Pancreas (tissue), 10 donors: ENCODE measurements around the gene DHRS13. TPM values are rescaled to one million over a fixed set of nuclear protein-coding genes. Genes with fewer than 3 reads are reported as not detected.
A peak's percentile ranks its signal among the peaks of the same experiment; 100 is the strongest.

Experiments
- ATAC-seq, 4 donors: fragments of 200-7000 bp; cut with Tn5 transposase; one replicate each; pipeline versions ENCODE4 v1.8.0 to v1.9.1; 2020; ENCODE audit warnings: mild to moderate bottlenecking in 4 of 4, moderate library complexity in 4 of 4
- DNase-seq, 6 donors: peaks; one replicate each; pipeline ENCODE4 v3.0.0-alpha.2; 2020
- FAIRE-seq: peaks from 2 replicates; lab custom pipeline; 2012; peaks lifted over from hg19 to GRCh38; lab: Jason Lieb, UNC
- H3K27ac ChIP-seq, 4 donors: fragments of 200-600 bp; sonication (generic); 1 replicate in 3 of 4; 2 replicates in 1 of 4; pipeline versions ENCODE4 v1.5.0 to v1.8.0; 2020
- H3K27me3 ChIP-seq, 4 donors: fragments of 200-600 bp; one replicate each; pipeline ENCODE4 v1.8.0; 2021
- H3K36me3 ChIP-seq, 3 donors: fragments of 200-600 bp; sonication (generic) in 1 of 3; one replicate each; pipeline versions ENCODE4 v1.5.0 to v1.8.0; 2020 to 2021
- H3K4me1 ChIP-seq, 3 donors: fragments of 200-600 bp; one replicate each; pipeline ENCODE4 v1.8.0; 2021
- H3K4me3 ChIP-seq, 4 donors: fragments of 200-600 bp; sonication (generic) in 2 of 4; one replicate each; pipeline versions ENCODE4 v1.5.0 to v1.8.0; 2020 to 2021
- H3K9me3 ChIP-seq, 4 donors: fragments of 200-600 bp; one replicate each; pipeline ENCODE4 v1.8.0; 2021
- CTCF ChIP-seq, 4 donors: fragments of 200-600 bp; sonication (generic) in 3 of 4; IDR thresholded peaks; one replicate each; pipeline versions ENCODE4 v1.5.0 to v1.8.0; 2021; ENCODE audit warnings: antibody characterized with exemption in 4 of 4
- WGBS, 2 donors: extraction: QIAGEN DNeasy Blood & Tissue Kit; methylation state at CpG; one replicate each; pipeline ENCODE4 v1.1.7; 2013; 5-methylcytosine and 5-hydroxymethylcytosine counted together
- intact Hi-C, 3 donors: fragments of 100-400 bp; cut with DNase I; formaldehyde crosslinking; loops; one replicate each; pipeline versions ENCODE4 v1.11.1 to v1.14.2; 2022
- polyA plus RNA-seq, 2 donors: library from polyadenylated mRNA; stranded (reverse); fragments of 200-250 nt; gene quantifications; one replicate each; pipeline ENCODE4 v1.2.3, GENCODE V29; 2013
- total RNA-seq, 6 donors: library from RNA; stranded (reverse); fragmentation: NEBNext Ultra II Directional in 4 of 6; extraction: Animal tissue kit (Norgen Biotek cat#: 25700) in 4 of 6; gene quantifications; one replicate each; pipeline versions ENCODE4 v1.2.1 to v1.2.4, GENCODE V29; 2021 to 2023
- donor health status: healthy with polysubstance abuse.
- donor health status: DM: no; HTN: no; CAD: no; lungs with moderate emphysema.
- donor health status: DM: no; HTN: no; CAD: no.
- donor health status: control.
- donor health status: control.
- donor health status: Bipolar disorder and iron deficiency.
- donor health status: DM: yes; HTN: yes; CAD: no.
- donor health status: DM: no; HTN: no; CAD: no.
- donor health status: DM: no; HTN: no; CAD: no.
- donor health status: DM: yes; HTN: yes; CAD: no.

The DHRS13 gene
- total and polyA plus RNA-seq, 8 donors = 2.6 to 9.8 (median 5.5) TPM

DNA sequence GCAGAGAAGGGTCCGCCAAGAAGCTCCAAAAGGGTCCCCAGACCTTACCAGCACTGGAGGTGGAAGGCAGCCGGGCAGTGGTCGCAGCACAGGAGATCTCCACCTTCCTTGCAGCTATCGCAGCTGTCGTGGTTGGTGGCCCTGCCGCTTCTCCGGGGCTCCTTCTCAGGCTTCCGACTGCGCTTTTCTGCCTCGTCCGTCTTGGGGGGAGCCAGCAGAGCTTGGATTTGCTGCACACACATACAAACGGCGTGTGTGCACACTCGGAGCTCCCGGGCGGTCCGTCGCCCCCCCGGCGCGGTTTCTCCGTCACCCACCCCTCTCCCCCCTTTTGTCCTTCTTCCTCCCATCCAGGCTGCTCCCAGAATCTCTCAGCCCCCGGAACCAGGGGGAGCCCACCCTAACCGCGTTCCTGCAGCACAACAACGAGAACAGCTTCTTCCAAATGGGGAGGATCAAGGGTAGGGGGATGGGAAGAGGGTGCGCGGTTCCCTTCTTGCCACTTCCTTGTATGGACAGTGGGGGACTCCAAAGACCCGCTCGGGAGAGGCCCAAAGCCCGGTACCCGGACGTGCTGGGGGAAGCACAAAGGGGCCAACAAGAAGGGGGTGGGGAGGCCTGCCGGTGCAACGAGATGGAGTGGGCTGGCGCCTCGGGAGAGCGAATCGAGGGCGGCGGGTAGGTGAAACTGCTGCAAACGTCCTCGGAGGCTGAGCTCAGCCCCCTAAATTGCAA lies 47.3 kb upstream of the DHRS13 start:
- H3K27ac ChIP-seq = peak overlapping the region; percentile 84 to 94 (median 89)
- FAIRE-seq = no peak
- DNase-seq = peak; percentile 65 to 90 (median 74)
- peak overlapping the region; percentile 67 to 94 (median 84) for H3K4me3 ChIP-seq
- intact Hi-C loops = no loop called here
- peak in 2 of 4 donors; percentile 0 to 1 for ATAC-seq
- H3K36me3 ChIP-seq = no peaks in the 10 kb centered on the region
- H3K4me1 ChIP-seq = peaks cover 9 to 36% (median 24%) of the 10 kb centered on the region in 3 donors
- no peaks in the 10 kb centered on the region for H3K9me3 ChIP-seq
- TF ChIP-seq CTCF (IDR thresholded peaks at IDR 0.05) = no peak
- 0 to 1% methylated on average over 42 to 43 of the region's 43 CpGs for WGBS, 2 donors
- H3K27me3 ChIP-seq = no peaks in the 10 kb centered on the region

GRCh38 chr17:28949185-28950016 lies 46.5 kb upstream of the DHRS13 start:
- Histone ChIP-seq H3K4me1 (peaks cover 9 to 40% (median 30%) of the 10 kb centered on the region in 3 donors), H3K4me3 (peak overlapping the region; percentile 67 to 94 (median 84)), H3K27me3 (no peaks in the 10 kb centered on the region), H3K27ac (peak overlapping the region; percentile 84 to 94 (median 89)), H3K9me3 (no peaks in the 10 kb centered on the region), H3K36me3 (no peaks in the 10 kb centered on the region)
- no peak for FAIRE-seq
- intact Hi-C loops = no loop called here
- 0 to 1% methylated on average over 48 to 61 of the region's 61 CpGs for WGBS, 2 donors
- no peak for TF ChIP-seq CTCF (IDR thresholded peaks at IDR 0.05)
- DNase-seq = peak; percentile 60 to 90 (median 78)
- peak; percentile 11 to 34 (median 25) for ATAC-seq

DNA sequence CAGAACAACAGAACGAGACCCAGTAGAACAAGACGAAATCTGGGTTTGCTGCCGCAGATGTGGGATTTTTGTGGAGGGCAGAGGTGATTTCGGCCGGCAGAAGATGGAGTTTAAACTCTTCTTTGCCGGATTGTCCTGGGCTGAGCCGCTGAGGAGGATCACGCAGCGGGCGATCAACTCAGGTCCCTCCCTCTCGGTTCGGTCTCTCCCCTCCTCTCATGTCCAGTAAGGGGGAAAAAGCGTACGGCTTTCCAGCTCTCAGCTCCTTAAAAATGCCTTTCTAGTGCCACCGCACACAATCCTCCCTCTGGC lies 46.0 kb upstream of the DHRS13 start:
- Histone ChIP-seq H3K4me3 (peak overlapping the region; percentile 67 to 94 (median 84)), H3K9me3 (no peaks in the 10 kb centered on the region), H3K27ac (peak overlapping the region; percentile 84 to 94 (median 89)), H3K27me3 (no peaks in the 10 kb centered on the region), H3K36me3 (no peaks in the 10 kb centered on the region), H3K4me1 (peaks cover 9 to 42% (median 30%) of the 10 kb centered on the region in 3 donors)
- TF ChIP-seq CTCF (IDR thresholded peaks at IDR 0.05) = no peak
- no peak for FAIRE-seq
- no peak for DNase-seq
- 0 to 1% methylated on average over 15 of the region's 15 CpGs for WGBS, 2 donors
- intact Hi-C loops = no loop called here
- ATAC-seq = no peak

DNA sequence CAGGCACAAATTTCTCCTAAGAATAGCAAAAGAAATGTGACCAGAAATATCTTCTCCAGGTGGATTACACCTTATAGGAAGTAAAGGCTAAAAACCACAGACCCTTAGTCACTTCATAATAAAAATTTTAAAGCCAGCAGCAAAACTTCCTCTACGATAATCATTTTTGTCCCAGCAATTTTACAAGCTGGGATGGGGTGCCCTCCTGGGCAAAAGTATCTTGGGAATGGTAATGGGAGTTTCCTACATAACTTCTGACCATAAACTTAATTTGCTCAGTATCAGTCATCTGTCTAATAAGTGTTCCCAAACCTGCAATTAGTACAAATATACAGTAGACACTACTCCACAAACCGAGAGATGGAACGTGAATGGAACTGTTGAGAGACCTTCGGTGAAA lies 45.5 kb upstream of the DHRS13 start:
- intact Hi-C loops = no loop called here
- ATAC-seq (no peak), DNase-seq (no peak), FAIRE-seq (no peak)
- whole genome bisulfite sequencing, 2 donors = 12 to 13% methylated on average over 4 of the region's 4 CpGs
- TF ChIP-seq CTCF (IDR thresholded peaks at IDR 0.05) = no peak
- Histone ChIP-seq H3K27ac (peak overlapping the region in 2 of 4 donors; percentile 91 to 94), H3K4me3 (peak overlapping the region in 3 of 4 donors; percentile 67 to 89 (median 78)), H3K9me3 (no peaks in the 10 kb centered on the region), H3K4me1 (peaks cover 9 to 42% (median 30%) of the 10 kb centered on the region in 3 donors), H3K27me3 (no peaks in the 10 kb centered on the region), H3K36me3 (no peaks in the 10 kb centered on the region)
